GM12878 (cell line): ENCODE results near the gene NPB. TPM values are rescaled to one million over a fixed set of nuclear protein-coding genes. Genes with fewer than 3 reads are reported as not detected.

Experiments
- ATAC-seq: fragments of 200-7000 bp; cut with Tn5 transposase; 3 replicates; pipeline ENCODE4 v1.9.1; 2020; ENCODE audit warnings: mild to moderate bottlenecking, moderate library complexity
- BruUV-seq: library from RNA; stranded (reverse); fragments of 400-500 nt; replicated peaks from 2 replicates; lab custom pipeline; 2021; lab: Mats Ljungman, UMichigan
- CTCF ChIA-PET: fragments of 300-600 bp; sonication (Branson Sonifier 250); formaldehyde crosslinking; extraction: SDS; loops from one replicate; lab custom pipeline; 2021; ENCODE audit warnings: inconsistent platforms; lab: Yijun Ruan, JAX
- POLR2A ChIA-PET: fragments of 350-600 bp; formaldehyde crosslinking; extraction: SDS; loops from one replicate; lab custom pipeline; 2021; ENCODE audit warnings: inconsistent platforms; lab: Charles Lee
- RAD21 ChIA-PET: fragments of 300-600 bp; sonication (Branson Sonifier 250); formaldehyde crosslinking; loops from one replicate; lab custom pipeline; 2023; ENCODE audit warnings: antibody characterized with exemption; ENCODE audit not compliant: unreplicated experiment; lab: Charles Lee
- SMC1A ChIA-PET: fragments of 300-600 bp; sonication (Branson Sonifier 250); formaldehyde crosslinking; loops from one replicate; lab custom pipeline; 2023; ENCODE audit not compliant: unreplicated experiment, uncharacterized antibody; lab: Charles Lee
- DNase-seq: peaks from one replicate; pipeline ENCODE4 v3.0.0-alpha.2; 2011; ENCODE audit warnings: low read depth, low spot score
- FAIRE-seq: peaks from 3 replicates; lab custom pipeline; 2011; peaks lifted over from hg19 to GRCh38; lab: Jason Lieb, UNC
- H2AFZ ChIP-seq: 2 replicates; pipeline ENCODE4 v1.6.0; 2011; ENCODE audit warnings: low read depth, low read length, control low read depth; ENCODE audit not compliant: control insufficient read depth
- H3K27ac ChIP-seq: 2 replicates; pipeline ENCODE4 v1.5.1; 2011; ENCODE audit warnings: control low read depth; ENCODE audit not compliant: control insufficient read depth, insufficient read depth
- H3K27me3 ChIP-seq, 2 experiments: replicated peaks in 1 of 2; 2 replicates each; pipeline versions ENCODE4 v1.6.0 to v1.6.1; 2011; ENCODE audit warnings: low read length in 1 of 2; ENCODE audit not compliant: control insufficient read depth in 2 of 2, insufficient read depth in 2 of 2
- H3K36me3 ChIP-seq, 2 experiments: 2 replicates each; pipeline ENCODE4 v1.5.1; 2011; ENCODE audit warnings: low read length in 1 of 2; ENCODE audit not compliant: control insufficient read depth in 2 of 2, insufficient read depth in 2 of 2
- H3K4me1 ChIP-seq: 2 replicates; pipeline ENCODE4 v1.6.1; 2011; ENCODE audit warnings: mild to moderate bottlenecking, low read length, moderate library complexity, mixed read lengths; ENCODE audit not compliant: control insufficient read depth, insufficient read depth
- H3K4me2 ChIP-seq: 2 replicates; pipeline ENCODE4 v1.6.0; 2011; ENCODE audit warnings: control low read depth; ENCODE audit not compliant: control insufficient read depth, insufficient read depth
- H3K4me3 ChIP-seq: fragments of 200-600 bp; sonication (generic); 2 replicates; pipeline ENCODE4 v1.5.1; 2016
- H3K79me2 ChIP-seq: 2 replicates; pipeline ENCODE4 v1.6.0; 2011; ENCODE audit warnings: low read length; ENCODE audit not compliant: control insufficient read depth, insufficient read depth
- H3K9ac ChIP-seq: 2 replicates; pipeline ENCODE4 v1.8.0; 2011; ENCODE audit warnings: low read length, control low read depth, mixed read lengths; ENCODE audit not compliant: control insufficient read depth, insufficient read depth
- H3K9me3 ChIP-seq: replicated peaks from 3 replicates; pipeline ENCODE4 v1.5.1; 2011; ENCODE audit warnings: mild to moderate bottlenecking, low read length; ENCODE audit not compliant: control insufficient read depth, insufficient read depth
- H4K20me1 ChIP-seq: 2 replicates; pipeline ENCODE4 v1.6.0; 2011; ENCODE audit not compliant: control insufficient read depth, insufficient read depth
- ATF7 ChIP-seq: fragments of 450-650 bp; IDR thresholded peaks from 2 replicates; pipeline ENCODE4 v1.6.1; 2016; ENCODE audit warnings: low read depth, mild to moderate bottlenecking
- KAT2A ChIP-seq: conservative IDR thresholded peaks from 2 replicates; pipeline ENCODE4 v1.6.1; 2011; ENCODE audit warnings: low read depth, low read length; ENCODE audit not compliant: control insufficient read depth
- PAX5 ChIP-seq: IDR thresholded peaks from 2 replicates; pipeline ENCODE4 v1.6.1; 2011; ENCODE audit warnings: low read depth, low read length, borderline replicate concordance
- PAX8 ChIP-seq: fragments of 450-650 bp; IDR thresholded peaks from 2 replicates; pipeline ENCODE4 v1.6.1; 2017; ENCODE audit warnings: mild to moderate bottlenecking, moderate library complexity
- POLR2AphosphoS5 ChIP-seq: IDR thresholded peaks from 2 replicates; pipeline ENCODE4 v1.6.1; 2011; ENCODE audit warnings: mild to moderate bottlenecking, low read length, inconsistent platforms
- WGBS: methylation state at CpG from one replicate; pipeline ENCODE4 v1.1.6; 2016; ENCODE audit warnings: low lambda C conversion rate; ENCODE audit not compliant: insufficient replicate concordance, insufficient coverage; ENCODE audit errors: missing lambda C conversion rate; 5-methylcytosine and 5-hydroxymethylcytosine counted together
- in situ Hi-C: fragments of 300-500 bp; cut with MboI; formaldehyde crosslinking; loops from 9 replicates; pipeline ENCODE4 v1.14.3; 2018; ENCODE audit warnings: mixed read lengths
- intact Hi-C: fragments of 100-400 bp; cut with micrococcal nuclease; formaldehyde crosslinking; loops from one replicate; pipeline ENCODE4 v1.14.2; 2022; ENCODE audit not compliant: unreplicated experiment
- polyA plus RNA-seq, 11 experiments: library from polyadenylated mRNA; depleted of rRNA in 4 of 11; unstranded in 6 of 11; stranded (reverse) in 5 of 11; fragments of >200 nt; fragmentation: Nextera tagmentation in 4 of 11; fragmentation: Illumina TruSeq in 1 of 11; extraction: Ambion mirVana in 4 of 11; extraction: Trizol in 1 of 11; gene quantifications; 1 replicate in 1 of 11; 2 replicates in 10 of 11; pipeline versions ENCODE4 v1.2.1 to v1.2.3, GENCODE V29; 2011 to 2016; ENCODE audit warnings: inconsistent platforms in 2 of 11, missing spikeins in 2 of 11, low read depth in 1 of 11
- total RNA-seq, 4 experiments: library from RNA; depleted of rRNA in 3 of 4; stranded (reverse); fragments of >200 nt in 3 of 4; fragmentation: Illumina TruSeq in 1 of 4; extraction: Trizol in 1 of 4; gene quantifications; 2 replicates each; pipeline versions ENCODE4 v1.2.1 to v1.2.3, GENCODE V29; 2013 to 2021
- TF ChIP-seq, protein P1 (sequence below): fragments of 450-650 bp; formaldehyde crosslinking; IDR thresholded peaks from 2 replicates; pipeline ENCODE4 v1.4.0; 2022; ENCODE audit warnings: mild to moderate bottlenecking, moderate library complexity

Gene NPB
- total and polyA plus RNA-seq, 10 of the 15 experiments (the other 5 are each of a cell fraction or from before 2014, with no cell fraction given): 0.03 to 0.40 (median 0.15) TPM; not detected in 2

DNA sequence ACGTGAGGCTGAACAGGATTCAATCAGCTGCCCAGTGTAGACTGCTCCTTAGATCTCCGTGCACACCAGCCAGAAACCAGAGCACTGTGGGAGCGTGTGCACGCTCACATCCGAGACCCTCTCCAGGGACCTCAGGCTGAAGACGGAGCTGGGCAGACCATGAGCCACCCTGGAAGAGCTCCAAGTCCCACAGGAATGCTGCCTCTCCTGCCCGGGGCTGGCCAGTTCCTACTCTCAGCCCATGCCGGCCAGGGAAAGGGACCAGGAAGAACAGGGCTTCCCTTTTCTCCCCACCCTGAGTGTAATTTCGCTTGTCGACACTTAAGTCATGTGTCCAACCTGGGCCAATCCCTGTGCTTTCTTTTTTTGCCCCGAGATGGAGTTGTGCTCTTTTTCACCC is 17.5 kb upstream of the NPB start:
- Histone ChIP-seq H3K4me1 (peaks cover 6% of the 10 kb centered on the region), H2AFZ (no peak overlapping the region), H3K36me3 (peaks cover 23 to 29% of the 10 kb centered on the region in 2 experiments; a peak in 3 of 4 replicates), H4K20me1 (0 out of 2 replicates have a peak, but pooled peaks cover 3% of the 10 kb centered on the region), H3K9ac (no peak overlapping the region), H3K9me3 (no peaks in the 10 kb centered on the region), H3K27ac (no peak overlapping the region), H3K4me2 (no peak overlapping the region), H3K4me3 (no peak overlapping the region), H3K27me3 (no peaks in the 10 kb centered on the region), H3K79me2 (peaks cover 15% of the 10 kb centered on the region)
- ChIA-PET POLR2A (interaction anchor here (0.5 to 1.4 kb wide), 3 partner anchors 12 to 46 kb away, joined by 3 to 6 read pairs (median 3); no protein-coding TSS in a partner anchor), SMC1A (no interaction called here), CTCF (no interaction called here), RAD21 (no interaction called here)
- in situ Hi-C loops: no loop called here
- DNase-seq (no peak), FAIRE-seq (no peak), ATAC-seq (no peak)
- BruUV-seq: no TSS peak
- WGBS: 80% methylated on average over 11 of the region's 11 CpGs
- no peak for TF ChIP-seq PAX8
- peak; percentile 5; the same call in 1 of the 2 replicates for TF ChIP-seq POLR2AphosphoS5
- intact Hi-C loops: no loop called here

DNA sequence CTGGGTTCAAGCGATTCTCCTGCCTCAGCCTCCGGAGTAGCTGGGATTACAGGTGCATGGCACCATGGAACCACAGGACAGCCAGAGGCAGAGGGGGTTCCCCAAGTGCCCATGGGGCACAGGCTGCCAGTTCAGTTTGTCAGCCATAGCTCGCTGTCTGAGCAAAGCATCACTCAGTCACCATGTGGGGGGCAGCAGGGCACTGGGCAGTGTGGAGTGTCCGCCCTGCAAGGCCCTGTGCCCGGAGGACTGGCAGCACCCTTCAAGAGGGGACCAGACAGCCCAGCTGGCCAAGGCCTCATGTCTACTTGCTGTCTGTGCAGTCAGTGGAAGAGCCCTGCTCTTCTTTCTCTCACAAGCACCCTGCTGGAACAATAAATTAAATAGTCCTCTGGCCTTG is 17.1 kb upstream of the NPB start:
- H3K4me3 ChIP-seq: no peak overlapping the region
- intact Hi-C loops: no loop called here
- no peak overlapping the region for H3K27ac ChIP-seq
- no peak for DNase-seq
- H3K79me2 ChIP-seq: peaks cover 19% of the 10 kb centered on the region
- TF ChIP-seq ATF7 (no peak), PAX5 (no peak), KAT2A (no peak)
- TF ChIP-seq, protein P1, sequence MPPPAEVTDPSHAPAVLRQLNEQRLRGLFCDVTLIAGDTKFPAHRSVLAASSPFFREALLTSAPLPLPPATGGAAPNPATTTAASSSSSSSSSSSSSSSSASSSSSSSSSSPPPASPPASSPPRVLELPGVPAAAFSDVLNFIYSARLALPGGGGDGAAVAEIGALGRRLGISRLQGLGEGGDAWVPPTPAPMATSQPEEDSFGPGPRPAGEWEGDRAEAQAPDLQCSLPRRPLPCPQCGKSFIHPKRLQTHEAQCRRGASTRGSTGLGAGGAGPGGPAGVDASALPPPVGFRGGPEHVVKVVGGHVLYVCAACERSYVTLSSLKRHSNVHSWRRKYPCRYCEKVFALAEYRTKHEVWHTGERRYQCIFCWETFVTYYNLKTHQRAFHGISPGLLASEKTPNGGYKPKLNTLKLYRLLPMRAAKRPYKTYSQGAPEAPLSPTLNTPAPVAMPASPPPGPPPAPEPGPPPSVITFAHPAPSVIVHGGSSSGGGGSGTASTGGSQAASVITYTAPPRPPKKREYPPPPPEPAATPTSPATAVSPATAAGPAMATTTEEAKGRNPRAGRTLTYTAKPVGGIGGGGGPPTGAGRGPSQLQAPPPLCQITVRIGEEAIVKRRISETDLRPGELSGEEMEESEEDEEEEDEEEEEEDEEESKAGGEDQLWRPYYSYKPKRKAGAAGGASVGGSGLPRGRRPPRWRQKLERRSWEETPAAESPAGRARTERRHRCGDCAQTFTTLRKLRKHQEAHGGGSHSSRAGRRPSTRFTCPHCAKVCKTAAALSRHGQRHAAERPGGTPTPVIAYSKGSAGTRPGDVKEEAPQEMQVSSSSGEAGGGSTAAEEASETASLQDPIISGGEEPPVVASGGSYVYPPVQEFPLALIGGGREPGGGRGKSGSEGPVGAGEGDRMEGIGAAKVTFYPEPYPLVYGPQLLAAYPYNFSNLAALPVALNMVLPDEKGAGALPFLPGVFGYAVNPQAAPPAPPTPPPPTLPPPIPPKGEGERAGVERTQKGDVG (CRISPR knock-in tag): no peak
- TF ChIP-seq, all 136 proteins: peak for 0
- in situ Hi-C loops: no loop called here
- FAIRE-seq (no peak), ATAC-seq (no peak; the same call in 1 of the 3 replicates)
- CTCF ChIA-PET: no interaction called here
- Histone ChIP-seq H3K27me3 (no peaks in the 10 kb centered on the region), H3K4me1 (peaks cover 11% of the 10 kb centered on the region), H3K4me2 (no peak overlapping the region), H3K9ac (no peak overlapping the region), H4K20me1 (0 out of 2 replicates have a peak, but pooled peaks cover 3% of the 10 kb centered on the region), H3K9me3 (no peaks in the 10 kb centered on the region), H2AFZ (no peak overlapping the region), H3K36me3 (peaks cover 26 to 29% of the 10 kb centered on the region in 2 experiments; a peak in 3 of 4 replicates)
- WGBS: 86% methylated on average over 5 of the region's 5 CpGs
- SMC1A ChIA-PET: no interaction called here
- POLR2A ChIA-PET: interaction anchor here (1.3 to 1.4 kb wide), 2 partner anchors 12 to 15 kb away, joined by 3 to 6 read pairs; no protein-coding TSS in a partner anchor
- RAD21 ChIA-PET: no interaction called here
- no TSS peak for BruUV-seq
